GM12878 (cell line): Measurements from ENCODE around the gene PISD. TPM values are rescaled to one million over a fixed set of nuclear protein-coding genes. Genes with fewer than 3 reads are reported as not detected.

Source experiments
- ATAC-seq: fragments of 200-7000 bp; cut with Tn5 transposase; 3 replicates; pipeline ENCODE4 v1.9.1; 2020; ENCODE audit warnings: mild to moderate bottlenecking, moderate library complexity
- BruUV-seq: library from RNA; stranded (reverse); fragments of 400-500 nt; replicated peaks from 2 replicates; lab custom pipeline; 2021; lab: Mats Ljungman, UMichigan
- CTCF ChIA-PET: fragments of 300-600 bp; sonication (Branson Sonifier 250); formaldehyde crosslinking; extraction: SDS; loops from one replicate; lab custom pipeline; 2021; ENCODE audit warnings: inconsistent platforms; lab: Yijun Ruan, JAX
- POLR2A ChIA-PET: fragments of 350-600 bp; formaldehyde crosslinking; extraction: SDS; loops from one replicate; lab custom pipeline; 2021; ENCODE audit warnings: inconsistent platforms; lab: Charles Lee
- RAD21 ChIA-PET: fragments of 300-600 bp; sonication (Branson Sonifier 250); formaldehyde crosslinking; loops from one replicate; lab custom pipeline; 2023; ENCODE audit warnings: antibody characterized with exemption; ENCODE audit not compliant: unreplicated experiment; lab: Charles Lee
- SMC1A ChIA-PET: fragments of 300-600 bp; sonication (Branson Sonifier 250); formaldehyde crosslinking; loops from one replicate; lab custom pipeline; 2023; ENCODE audit not compliant: unreplicated experiment, uncharacterized antibody; lab: Charles Lee
- DNase-seq: peaks from one replicate; pipeline ENCODE4 v3.0.0-alpha.2; 2011; ENCODE audit warnings: low read depth, low spot score
- FAIRE-seq: peaks from 3 replicates; lab custom pipeline; 2011; peaks lifted over from hg19 to GRCh38; lab: Jason Lieb, UNC
- H2AFZ ChIP-seq: 2 replicates; pipeline ENCODE4 v1.6.0; 2011; ENCODE audit warnings: low read depth, low read length, control low read depth; ENCODE audit not compliant: control insufficient read depth
- H3K27ac ChIP-seq: 2 replicates; pipeline ENCODE4 v1.5.1; 2011; ENCODE audit warnings: control low read depth; ENCODE audit not compliant: control insufficient read depth, insufficient read depth
- H3K27me3 ChIP-seq, 2 experiments: replicated peaks in 1 of 2; 2 replicates each; pipeline versions ENCODE4 v1.6.0 to v1.6.1; 2011; ENCODE audit warnings: low read length in 1 of 2; ENCODE audit not compliant: control insufficient read depth in 2 of 2, insufficient read depth in 2 of 2
- H3K36me3 ChIP-seq, 2 experiments: 2 replicates each; pipeline ENCODE4 v1.5.1; 2011; ENCODE audit warnings: low read length in 1 of 2; ENCODE audit not compliant: control insufficient read depth in 2 of 2, insufficient read depth in 2 of 2
- H3K4me1 ChIP-seq: 2 replicates; pipeline ENCODE4 v1.6.1; 2011; ENCODE audit warnings: mild to moderate bottlenecking, low read length, moderate library complexity, mixed read lengths; ENCODE audit not compliant: control insufficient read depth, insufficient read depth
- H3K4me2 ChIP-seq: 2 replicates; pipeline ENCODE4 v1.6.0; 2011; ENCODE audit warnings: control low read depth; ENCODE audit not compliant: control insufficient read depth, insufficient read depth
- H3K4me3 ChIP-seq: fragments of 200-600 bp; sonication (generic); 2 replicates; pipeline ENCODE4 v1.5.1; 2016
- H3K79me2 ChIP-seq: 2 replicates; pipeline ENCODE4 v1.6.0; 2011; ENCODE audit warnings: low read length; ENCODE audit not compliant: control insufficient read depth, insufficient read depth
- H3K9ac ChIP-seq: 2 replicates; pipeline ENCODE4 v1.8.0; 2011; ENCODE audit warnings: low read length, control low read depth, mixed read lengths; ENCODE audit not compliant: control insufficient read depth, insufficient read depth
- H3K9me3 ChIP-seq: replicated peaks from 3 replicates; pipeline ENCODE4 v1.5.1; 2011; ENCODE audit warnings: mild to moderate bottlenecking, low read length; ENCODE audit not compliant: control insufficient read depth, insufficient read depth
- H4K20me1 ChIP-seq: 2 replicates; pipeline ENCODE4 v1.6.0; 2011; ENCODE audit not compliant: control insufficient read depth, insufficient read depth
- CBFB ChIP-seq: IDR thresholded peaks from 2 replicates; pipeline ENCODE4 v1.6.1; 2016; ENCODE audit warnings: antibody characterized with exemption, low read depth
- CEBPB ChIP-seq, 2 experiments: fragments of 150-350 bp in 1 of 2; IDR thresholded peaks; 2 replicates each; pipeline ENCODE4 v1.6.1; 2012 to 2014; ENCODE audit warnings: low read depth in 2 of 2, low read length in 2 of 2, borderline replicate concordance in 1 of 2, inconsistent platforms in 1 of 2
- FOXK2 ChIP-seq: fragments of 450-650 bp; IDR thresholded peaks from 2 replicates; pipeline ENCODE4 v1.6.1; 2017; ENCODE audit warnings: mild to moderate bottlenecking, moderate library complexity
- GATAD2B ChIP-seq: fragments of 450-650 bp; conservative IDR thresholded peaks from 2 replicates; pipeline ENCODE4 v1.6.1; 2017; ENCODE audit warnings: low read depth, mild to moderate bottlenecking, moderate library complexity
- KLF5 ChIP-seq: fragments of 450-650 bp; IDR thresholded peaks from 2 replicates; pipeline ENCODE4 v1.6.1; 2014; ENCODE audit warnings: mild to moderate bottlenecking; ENCODE audit not compliant: partially characterized antibody
- NRF1 ChIP-seq: conservative IDR thresholded peaks from 2 replicates; pipeline ENCODE4 v1.6.1; 2011; ENCODE audit warnings: mild to moderate bottlenecking, low read depth, low read length, improper control_type of control experiment
- PAX8 ChIP-seq: fragments of 450-650 bp; IDR thresholded peaks from 2 replicates; pipeline ENCODE4 v1.6.1; 2017; ENCODE audit warnings: mild to moderate bottlenecking, moderate library complexity
- POLR2A ChIP-seq: IDR thresholded peaks from 2 replicates; pipeline ENCODE4 v1.6.1; 2011; ENCODE audit warnings: low read depth, mild to moderate bottlenecking, low read length
- POLR2AphosphoS5 ChIP-seq: IDR thresholded peaks from 2 replicates; pipeline ENCODE4 v1.6.1; 2011; ENCODE audit warnings: mild to moderate bottlenecking, low read length, inconsistent platforms
- SMARCA5 ChIP-seq: fragments of 450-650 bp; IDR thresholded peaks from 2 replicates; pipeline ENCODE4 v1.6.1; 2017; ENCODE audit warnings: mild to moderate bottlenecking
- SPI1 ChIP-seq: IDR thresholded peaks from 2 replicates; pipeline ENCODE4 v1.6.1; 2011; ENCODE audit warnings: low read depth, mild to moderate bottlenecking, low read length, moderate library complexity, borderline replicate concordance; ENCODE audit not compliant: insufficient read depth
- SREBF1 ChIP-seq: IDR thresholded peaks from 2 replicates; pipeline ENCODE4 v1.6.1; 2012; ENCODE audit warnings: mild to moderate bottlenecking, low read length
- STAT1 ChIP-seq: fragments of 450-650 bp; conservative IDR thresholded peaks from 2 replicates; pipeline ENCODE4 v1.6.1; 2014; ENCODE audit warnings: antibody characterized with exemption, mild to moderate bottlenecking
- YY1 ChIP-seq: IDR thresholded peaks from 2 replicates; pipeline ENCODE4 v1.6.1; 2011; ENCODE audit warnings: low read depth, mild to moderate bottlenecking, low read length
- ZBTB33 ChIP-seq: fragments of 450-650 bp; IDR thresholded peaks from 2 replicates; pipeline ENCODE4 v1.6.1; 2017; ENCODE audit warnings: mild to moderate bottlenecking
- WGBS: methylation state at CpG from one replicate; pipeline ENCODE4 v1.1.6; 2016; ENCODE audit warnings: low lambda C conversion rate; ENCODE audit not compliant: insufficient replicate concordance, insufficient coverage; ENCODE audit errors: missing lambda C conversion rate; 5-methylcytosine and 5-hydroxymethylcytosine counted together
- in situ Hi-C: fragments of 300-500 bp; cut with MboI; formaldehyde crosslinking; loops from 9 replicates; pipeline ENCODE4 v1.14.3; 2018; ENCODE audit warnings: mixed read lengths
- intact Hi-C: fragments of 100-400 bp; cut with micrococcal nuclease; formaldehyde crosslinking; loops from one replicate; pipeline ENCODE4 v1.14.2; 2022; ENCODE audit not compliant: unreplicated experiment
- polyA plus RNA-seq, 11 experiments: library from polyadenylated mRNA; depleted of rRNA in 4 of 11; unstranded in 6 of 11; stranded (reverse) in 5 of 11; fragments of >200 nt; fragmentation: Nextera tagmentation in 4 of 11; fragmentation: Illumina TruSeq in 1 of 11; extraction: Ambion mirVana in 4 of 11; extraction: Trizol in 1 of 11; gene quantifications; 1 replicate in 1 of 11; 2 replicates in 10 of 11; pipeline versions ENCODE4 v1.2.1 to v1.2.3, GENCODE V29; 2011 to 2016; ENCODE audit warnings: inconsistent platforms in 2 of 11, missing spikeins in 2 of 11, low read depth in 1 of 11
- total RNA-seq, 4 experiments: library from RNA; depleted of rRNA in 3 of 4; stranded (reverse); fragments of >200 nt in 3 of 4; fragmentation: Illumina TruSeq in 1 of 4; extraction: Trizol in 1 of 4; gene quantifications; 2 replicates each; pipeline versions ENCODE4 v1.2.1 to v1.2.3, GENCODE V29; 2013 to 2021

PISD gene
- total and polyA plus RNA-seq, 10 of the 15 experiments (the other 5 are each of a cell fraction or from before 2014, with no cell fraction given): 25.8 to 62.7 (median 45.8) TPM

DNA sequence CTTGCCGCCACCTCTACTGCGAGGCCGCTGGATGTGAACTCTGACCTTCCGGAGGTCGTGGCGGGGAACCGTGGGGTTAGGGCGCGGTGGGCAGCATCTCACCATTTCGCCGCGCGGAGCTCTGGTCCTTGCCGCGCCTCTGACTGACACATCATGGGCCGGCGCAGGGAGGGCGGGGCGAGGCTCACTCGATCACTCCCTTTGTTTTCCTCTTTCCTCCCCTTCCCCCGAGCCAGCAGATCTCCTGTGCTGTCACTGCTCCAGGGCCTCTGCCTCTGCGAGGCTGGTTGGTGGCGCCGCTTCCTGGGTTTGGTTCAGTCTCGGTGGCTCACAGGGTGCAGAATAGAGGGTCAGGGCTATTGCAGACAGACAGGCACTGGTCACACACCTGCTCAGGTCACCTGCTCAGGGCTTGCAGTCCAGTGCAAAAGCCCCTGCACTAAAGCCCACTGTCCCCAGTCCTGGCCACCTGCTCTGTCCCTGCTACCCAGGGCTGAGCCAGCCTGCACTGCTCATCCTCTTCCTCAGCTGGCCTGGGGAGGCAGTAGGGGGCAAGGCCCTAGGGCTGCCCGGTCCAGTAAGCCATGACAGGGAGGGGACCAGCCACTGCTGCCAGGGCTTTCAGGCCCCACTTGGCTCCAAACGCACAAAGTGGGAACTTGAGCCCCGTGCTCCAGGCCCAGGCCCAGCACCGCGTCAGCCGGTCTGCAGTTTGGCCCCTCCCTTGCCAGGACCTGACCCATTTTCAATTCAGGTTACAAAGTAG is 36.2 kb downstream of the PISD start:
- CTCF ChIA-PET: no interaction called here
- 93% methylated on average over 31 of the region's 31 CpGs for WGBS
- RAD21 ChIA-PET: no interaction called here
- Histone ChIP-seq H4K20me1 (peaks cover 19% of the 10 kb centered on the region), H3K27ac (no peak overlapping the region), H2AFZ (no peak overlapping the region), H3K4me2 (no peak overlapping the region), H3K9me3 (no peaks in the 10 kb centered on the region), H3K27me3 (no peaks in the 10 kb centered on the region), H3K4me1 (peaks cover 8% of the 10 kb centered on the region), H3K4me3 (no peak overlapping the region), H3K9ac (no peak overlapping the region), H3K36me3 (peaks cover 15 to 63% of the 10 kb centered on the region in 2 experiments), H3K79me2 (peaks cover 57% of the 10 kb centered on the region)
- BruUV-seq: no TSS peak
- DNase-seq (no peak), ATAC-seq (no peak), FAIRE-seq (no peak)
- TF ChIP-seq POLR2A (peak; percentile 27; the same call in 1 of the 2 replicates), KLF5 (no peak)
- in situ Hi-C loops (no loop called here), intact Hi-C loops (no loop called here)
- POLR2A ChIA-PET: interaction anchor here (0.5 kb wide), 1 partner anchor 305 kb away, joined by 3 read pairs; no protein-coding TSS in a partner anchor
- SMC1A ChIA-PET: interaction anchor here (0.6 kb wide), 1 partner anchor 481 kb away, joined by 3 read pairs; no protein-coding TSS in a partner anchor

DNA sequence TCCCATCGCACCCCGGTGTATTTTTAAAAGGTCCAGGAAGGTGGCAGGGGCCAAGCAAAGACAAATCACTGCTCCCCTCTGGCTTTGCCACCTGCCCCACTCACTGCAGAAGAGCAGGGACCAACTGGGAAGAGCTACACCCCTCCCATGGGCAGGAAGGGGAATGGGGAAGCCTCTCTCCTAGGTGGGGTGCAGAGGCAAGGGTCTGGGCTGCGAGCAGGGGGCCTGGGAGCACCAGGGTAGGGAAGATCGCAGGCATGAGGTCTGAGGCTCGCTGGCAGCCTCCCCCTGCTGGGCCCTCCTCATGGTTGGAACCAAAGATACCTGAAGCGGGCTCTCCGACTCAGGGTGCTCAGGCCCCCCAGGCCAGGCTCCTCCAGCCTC is 36.8 kb downstream of the PISD start:
- H3K27ac ChIP-seq: no peak overlapping the region
- H3K9me3 ChIP-seq: no peaks in the 10 kb centered on the region
- no peak overlapping the region for H3K9ac ChIP-seq
- H3K4me3 ChIP-seq: no peak overlapping the region
- SMC1A ChIA-PET: interaction anchor here (0.6 kb wide), 1 partner anchor 482 kb away, joined by 3 read pairs; no protein-coding TSS in a partner anchor
- ATAC-seq (no peak), DNase-seq (no peak), FAIRE-seq (no peak)
- peaks cover 51% of the 10 kb centered on the region for H3K79me2 ChIP-seq
- no TSS peak for BruUV-seq
- RAD21 ChIA-PET: no interaction called here
- in situ Hi-C loops (no loop called here), intact Hi-C loops (no loop called here)
- TF ChIP-seq SPI1 (no peak), POLR2AphosphoS5 (no peak), STAT1 (no peak), ZBTB33 (no peak), NRF1 (no peak), PAX8 (no peak), GATAD2B (no peak), CEBPB (IDR thresholded peaks at IDR 0.05; ENCODE audit: borderline replicate concordance in 1 of 2, low read depth in 2 of 2, low read length in 2 of 2) (no peak), YY1 (no peak), CBFB (no peak), FOXK2 (no peak), SMARCA5 (no peak), SREBF1 (no peak)
- H3K27me3 ChIP-seq: no peaks in the 10 kb centered on the region
- WGBS: 83% methylated on average over 7 of the region's 7 CpGs
- peaks cover 15 to 69% of the 10 kb centered on the region in 2 experiments for H3K36me3 ChIP-seq
- H2AFZ ChIP-seq: no peak overlapping the region
- H3K4me2 ChIP-seq: no peak overlapping the region
- H4K20me1 ChIP-seq: peaks cover 19% of the 10 kb centered on the region
- peaks cover 8% of the 10 kb centered on the region for H3K4me1 ChIP-seq
- CTCF ChIA-PET: interaction anchor here (1.6 kb wide), 1 partner anchor 69 kb away, joined by 4 read pairs; no protein-coding TSS in a partner anchor
- POLR2A ChIA-PET: interaction anchor here (0.5 kb wide), 1 partner anchor 306 kb away, joined by 3 read pairs; no protein-coding TSS in a partner anchor
